PC-3 (cell line): ENCODE data around the gene STING1. TPM values are rescaled to one million over a fixed set of nuclear protein-coding genes. Genes with fewer than 3 reads are reported as not detected.
"Not testable (repeated sequence)": the region's sequence is repeated elsewhere in the genome, so short reads cannot be mapped to it uniquely, and the experiment has no call there.

ENCODE experiments used
- ATAC-seq: fragments of 200-7000 bp; cut with Tn5 transposase; 2 replicates; pipeline ENCODE4 v1.9.1; 2020; ENCODE audit warnings: mild to moderate bottlenecking, moderate library complexity
- BruUV-seq: library from RNA; stranded (reverse); fragments of 400-500 nt; replicated peaks from 2 replicates; lab custom pipeline; 2021; lab: Mats Ljungman, UMichigan
- CTCF ChIA-PET: fragments of 300-600 bp; sonication (Branson Sonifier 250); formaldehyde crosslinking; loops from one replicate; lab custom pipeline; 2022; ENCODE audit warnings: antibody characterized with exemption; lab: Charles Lee
- POLR2A ChIA-PET: fragments of 300-600 bp; sonication (Branson Sonifier 250); formaldehyde crosslinking; loops from one replicate; lab custom pipeline; 2022; ENCODE audit warnings: antibody characterized with exemption; ENCODE audit not compliant: unreplicated experiment; lab: Charles Lee
- DNase-seq: peaks from one replicate; pipeline ENCODE4 v3.0.0-alpha.2; 2015
- H2AFZ ChIP-seq: fragments of 300-600 bp; sonication (generic); 2 replicates; pipeline ENCODE4 v1.6.0; 2016; ENCODE audit warnings: antibody characterized with exemption, low read length
- H3F3A ChIP-seq: fragments of 300-600 bp; sonication (generic); one replicate; pipeline ENCODE4 v1.6.0; 2017; ENCODE audit warnings: antibody characterized with exemption, low read length, control low read depth, mild to moderate bottlenecking; ENCODE audit not compliant: unreplicated experiment
- H3K27ac ChIP-seq: fragments of 300-600 bp; sonication (generic); 2 replicates; pipeline ENCODE4 v1.5.1; 2016; ENCODE audit warnings: mild to moderate bottlenecking, low read length
- H3K27me3 ChIP-seq: fragments of 300-600 bp; sonication (generic); 2 replicates; pipeline ENCODE4 v1.6.1; 2016; ENCODE audit warnings: low read length, mixed read lengths
- H3K36me3 ChIP-seq: fragments of 300-600 bp; sonication (generic); 2 replicates; pipeline ENCODE4 v1.6.1; 2016; ENCODE audit warnings: low read depth, mixed run types, low read length, mixed read lengths
- H3K4me1 ChIP-seq: fragments of 300-600 bp; sonication (generic); 2 replicates; pipeline ENCODE4 v1.5.1; 2016; ENCODE audit warnings: low read length; ENCODE audit not compliant: insufficient read depth
- H3K4me2 ChIP-seq: fragments of 300-600 bp; sonication (generic); 2 replicates; pipeline ENCODE4 v1.6.0; 2016; ENCODE audit warnings: low read length
- H3K4me3 ChIP-seq: fragments of 300-600 bp; sonication (generic); 2 replicates; pipeline ENCODE4 v1.5.1; 2016; ENCODE audit warnings: mild to moderate bottlenecking, low read length, mixed read lengths
- H3K79me2 ChIP-seq: fragments of 300-600 bp; sonication (generic); 2 replicates; pipeline ENCODE4 v1.6.1; 2017; ENCODE audit warnings: low read length, mixed read lengths
- H3K9ac ChIP-seq: fragments of 300-600 bp; sonication (generic); 2 replicates; pipeline ENCODE4 v1.6.0; 2016; ENCODE audit warnings: mild to moderate bottlenecking, low read length
- H3K9me2 ChIP-seq: fragments of 300-600 bp; sonication (generic); replicated peaks from 2 replicates; pipeline ENCODE4 v1.6.1; 2016; ENCODE audit warnings: mixed run types, low read length, mixed read lengths
- H3K9me3 ChIP-seq: fragments of 300-600 bp; sonication (generic); 2 replicates; pipeline ENCODE4 v1.6.1; 2016; ENCODE audit warnings: low read length, mixed read lengths
- H4K20me1 ChIP-seq: fragments of 300-600 bp; sonication (generic); 2 replicates; pipeline ENCODE4 v1.6.1; 2016; ENCODE audit warnings: low read length, mixed read lengths
- CTCF ChIP-seq: fragments of 300-600 bp; sonication (generic); conservative IDR thresholded peaks from 2 replicates; pipeline ENCODE4 v1.5.1; 2017; ENCODE audit warnings: antibody characterized with exemption, low read depth, mild to moderate bottlenecking, low read length
- EZH2 ChIP-seq: fragments of 300-600 bp; sonication (generic); IDR thresholded peaks from one replicate; pipeline ENCODE4 v1.6.1; 2017; ENCODE audit warnings: antibody characterized with exemption, mild to moderate bottlenecking, low read length; ENCODE audit not compliant: unreplicated experiment
- EZH2phosphoT487 ChIP-seq: fragments of 300-600 bp; sonication (generic); IDR thresholded peaks from 2 replicates; pipeline ENCODE4 v1.6.1; 2018; ENCODE audit warnings: mild to moderate bottlenecking, antibody characterized with exemption, low read length, borderline replicate concordance
- intact Hi-C: fragments of 100-400 bp; cut with micrococcal nuclease; formaldehyde crosslinking; loops from 2 replicates; pipeline ENCODE4 v1.9.0; 2023
- total RNA-seq: library from RNA; depleted of rRNA; stranded (reverse); fragments of >200 nt; gene quantifications from 2 replicates; pipeline ENCODE4 v1.2.3, GENCODE V29; 2014

Gene STING1
- total RNA-seq, 1 experiment from 2014 or later: 12.6 TPM

GRCh38 chr5:139503036-139503817 is 20.7 kb upstream of the STING1 start:
- H3K4me1 ChIP-seq, H3F3A ChIP-seq, H3K79me2 ChIP-seq, H3K9me3 ChIP-seq, H3K27ac ChIP-seq, POLR2A ChIA-PET, H2AFZ ChIP-seq, ATAC-seq, H4K20me1 ChIP-seq, BruUV-seq, H3K36me3 ChIP-seq, CTCF ChIA-PET, H3K9me2 ChIP-seq, H3K4me2 ChIP-seq, DNase-seq, intact Hi-C loops, H3K4me3 ChIP-seq, H3K9ac ChIP-seq, H3K27me3 ChIP-seq: not testable (repeated sequence)

GRCh38 chr5:139501381-139501780 is 18.8 kb upstream of the STING1 start:
- BruUV-seq: no TSS peak
- no peak for TF ChIP-seq EZH2
- no peak for TF ChIP-seq CTCF
- no peak for TF ChIP-seq EZH2phosphoT487
- H3F3A ChIP-seq: no peaks in the 10 kb centered on the region
- intact Hi-C loops: no loop called here
- no peak overlapping the region for H3K27ac ChIP-seq
- H3K4me3 ChIP-seq: no peak overlapping the region
- no peaks in the 10 kb centered on the region for H3K9me2 ChIP-seq
- no peaks in the 10 kb centered on the region for H3K9me3 ChIP-seq
- no peaks in the 10 kb centered on the region for H3K36me3 ChIP-seq
- H3K4me1 ChIP-seq: peaks cover 5% of the 10 kb centered on the region
- no peak for ATAC-seq
- no peaks in the 10 kb centered on the region for H3K79me2 ChIP-seq
- no peaks in the 10 kb centered on the region for H3K27me3 ChIP-seq
- ChIA-PET POLR2A (no interaction called here), CTCF (no interaction called here)
- H3K9ac ChIP-seq: no peak overlapping the region
- H2AFZ ChIP-seq: no peak overlapping the region
- no peaks in the 10 kb centered on the region for H4K20me1 ChIP-seq
- H3K4me2 ChIP-seq: no peak overlapping the region
- no peak for DNase-seq

GRCh38 chr5:139495638-139496435 is 13.3 kb upstream of the STING1 start:
- Histone ChIP-seq H3K4me2 (peak overlapping the region; percentile 28; the same call in 1 of the 2 replicates), H3K9me2 (no peaks in the 10 kb centered on the region), H3K36me3 (no peaks in the 10 kb centered on the region), H3K9ac (no peak overlapping the region), H3K27me3 (no peaks in the 10 kb centered on the region), H4K20me1 (no peaks in the 10 kb centered on the region), H3K4me3 (no peak overlapping the region), H2AFZ (no peak overlapping the region), H3F3A (no peaks in the 10 kb centered on the region), H3K9me3 (no peaks in the 10 kb centered on the region), H3K27ac (peak overlapping the region; percentile 49), H3K4me1 (peaks cover 31% of the 10 kb centered on the region), H3K79me2 (no peaks in the 10 kb centered on the region)
- POLR2A ChIA-PET: no interaction called here
- ATAC-seq (peak; percentile 94), DNase-seq (peak; percentile 77)
- no peak for TF ChIP-seq EZH2
- TF ChIP-seq EZH2phosphoT487: no peak
- TF ChIP-seq CTCF: no peak
- no TSS peak for BruUV-seq
- intact Hi-C loops: no loop called here
- CTCF ChIA-PET: interaction anchor here (0.9 kb wide), 1 partner anchor 73 kb away, joined by 4 read pairs; no protein-coding TSS in a partner anchor
